A549 (cell line): ENCODE measurements around the gene NDUFB1.

Source experiments
- CTCF ChIP-seq: fragments of >200 bp; sonication (Bioruptor Twin); formaldehyde crosslinking; IDR thresholded peaks from 3 replicates; pipeline ENCODE4 v1.5.1; 2016
- EP300 ChIP-seq, 2 experiments: fragments of >200 bp; sonication (Bioruptor Twin); formaldehyde crosslinking; IDR thresholded peaks; 2 replicates in 1 of 2; 3 replicates in 1 of 2; pipeline ENCODE4 v1.6.1; 2016 to 2017
- HOXA7 ChIP-seq: fragments of 250-450 bp; sonication (Bioruptor Pico); IDR thresholded peaks from 2 replicates; pipeline ENCODE4 v1.5.0; 2020; ENCODE audit warnings: mild to moderate bottlenecking, moderate library complexity
- JUNB ChIP-seq: fragments of >200 bp; sonication (Bioruptor Twin); formaldehyde crosslinking; IDR thresholded peaks from 2 replicates; pipeline ENCODE4 v1.6.1; 2016
- KDM1A ChIP-seq: fragments of 200-600 bp; sonication (generic); IDR thresholded peaks from 2 replicates; pipeline ENCODE4 v1.6.1; 2016; ENCODE audit warnings: low read depth, mild to moderate bottlenecking
- REST ChIP-seq: fragments of 200-600 bp; sonication (generic); IDR thresholded peaks from 2 replicates; pipeline ENCODE4 v1.6.1; 2016; ENCODE audit warnings: antibody characterized with exemption, mild to moderate bottlenecking, moderate library complexity

DNA sequence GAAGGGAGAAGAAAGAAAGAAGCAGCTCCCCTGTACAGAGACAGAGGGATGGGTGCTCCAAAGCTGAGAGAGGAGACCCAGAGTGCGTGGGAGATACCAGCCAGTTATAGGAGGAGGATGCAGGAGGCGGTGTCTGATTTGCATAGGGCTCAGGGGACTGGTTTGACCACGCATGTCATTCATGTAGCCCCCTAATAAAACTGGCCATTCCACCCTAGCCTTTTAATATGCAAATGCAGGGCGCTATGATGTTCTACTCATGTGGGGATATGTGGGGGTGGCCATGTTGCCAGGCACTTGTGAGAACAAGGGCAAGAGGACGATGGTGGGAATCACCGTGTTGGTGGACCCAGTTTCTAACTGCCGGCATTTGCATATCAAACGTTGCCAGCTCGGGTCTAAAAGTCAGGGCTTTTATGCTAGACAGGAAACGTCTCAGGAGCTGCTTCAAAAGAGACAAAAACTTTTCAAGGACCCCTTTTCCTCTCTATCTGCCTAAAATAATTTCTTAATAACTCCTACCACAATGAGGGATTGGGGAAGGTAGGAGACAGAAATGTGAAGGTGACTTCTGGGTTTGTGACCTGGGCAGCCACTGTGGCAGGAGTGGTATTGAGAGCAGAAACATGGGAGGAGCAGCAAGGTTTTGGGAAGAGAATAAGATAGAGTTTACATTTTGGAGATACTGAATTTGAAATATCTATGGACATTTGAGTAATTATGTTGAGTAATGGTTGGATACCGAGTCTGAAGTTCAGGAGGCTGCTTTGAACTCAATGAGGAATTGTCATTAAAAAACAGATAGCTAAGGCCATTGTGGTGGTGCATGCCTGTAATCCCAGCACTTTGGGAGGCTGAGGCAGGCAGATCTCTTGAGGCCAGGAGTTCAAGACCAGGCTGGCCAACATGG is 12.9 kb downstream of the NDUFB1 start:
- TF ChIP-seq CTCF (no peak), HOXA7 (no peak), REST (no peak), KDM1A (no peak), EP300 (IDR thresholded peaks at IDR 0.05) (no peak), JUNB (no peak)
